ENCODE measurements around the gene COL24A1. TPM values are rescaled to one million over a fixed set of nuclear protein-coding genes. Genes with fewer than 3 reads are reported as not detected.

COL24A1 gene
- total RNA-seq, 1 experiment from 2014 or later: 0.35 TPM

DNA sequence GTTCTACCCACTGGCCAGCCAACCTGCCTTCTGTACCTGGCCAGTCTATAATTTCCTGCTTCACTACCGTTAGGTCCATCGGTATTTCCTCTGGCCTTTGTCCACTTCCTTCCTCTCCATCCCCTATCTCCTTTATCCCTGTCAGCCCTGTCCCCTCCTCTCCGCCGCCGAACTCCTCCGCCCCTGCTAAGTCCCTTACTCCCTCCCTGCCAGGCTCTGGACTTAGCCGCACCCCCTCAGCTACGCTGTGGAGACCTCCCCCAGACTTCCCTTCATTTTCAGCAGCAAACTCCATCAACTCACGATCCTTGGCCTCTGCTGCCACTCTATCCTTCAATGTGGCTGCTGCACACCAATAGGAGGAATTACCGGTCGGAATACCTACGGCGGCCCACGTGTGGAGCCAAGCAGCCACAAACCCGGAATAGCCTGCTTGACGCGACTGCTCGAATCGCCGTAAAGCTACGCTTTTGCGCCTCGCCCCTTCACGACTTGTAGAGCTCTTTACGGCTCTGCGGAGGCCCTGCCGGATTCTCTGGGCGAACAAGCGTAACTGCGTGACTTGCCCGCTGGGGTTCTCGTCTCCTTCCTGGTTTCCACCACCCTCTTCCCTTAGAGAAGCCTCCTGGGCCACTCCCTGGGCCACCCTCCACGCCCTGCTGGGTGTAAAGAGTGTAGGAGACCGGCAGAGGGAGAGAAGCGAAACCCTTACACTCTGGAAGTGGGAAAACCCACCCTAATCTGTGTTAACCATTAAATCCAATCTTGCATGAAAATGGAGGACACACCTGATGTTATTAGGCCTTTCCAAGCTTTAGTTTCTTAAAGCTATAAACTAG lies 448.4 kb downstream of the COL24A1 start, which contains the start of gene ZNHIT6:
Gene ZNHIT6 (minus strand): TSS at position 444 of the 839 bp plus-strand sequence. CDS start 149 bp downstream, at position 295.
- H2BK120ac ChIP-seq (ENCODE audit: low read depth, low read length, poor library complexity, severe bottlenecking): no peak within 1 kb of the TSS
- peak within 1 kb of the TSS; percentile 98 for H3K4me2 ChIP-seq (ENCODE audit: insufficient read depth, insufficient read length, low read length)
- H4K20me1 ChIP-seq (ENCODE audit: control insufficient read depth, insufficient read depth, insufficient read length): no peaks in the 10 kb centered on the region
- H3K56ac ChIP-seq (ENCODE audit: insufficient read length, low read depth, low read length): peak within 1 kb of the TSS; percentile 63
- H2BK20ac ChIP-seq (ENCODE audit: low read depth, low read length, poor library complexity, severe bottlenecking): no peak within 1 kb of the TSS
- peaks cover 8% of the 10 kb centered on the region for H3K23me2 ChIP-seq (ENCODE audit: insufficient read length, low read depth, low read length, poor library complexity, severe bottlenecking)
- no peaks in the 10 kb centered on the region for H3K9me3 Mint-ChIP-seq
- H2BK15ac ChIP-seq (ENCODE audit: low read depth, low read length): no peak within 1 kb of the TSS
- no CpG with 5 or more reads among the region's 35 CpGs for WGBS (ENCODE audit: extremely low coverage, insufficient read length, low lambda C conversion rate)
- peak within 1 kb of the TSS; percentile 81 for H3K14ac ChIP-seq (ENCODE audit: insufficient read depth, low read length)
- H3K79me2 ChIP-seq (ENCODE audit: insufficient read depth, low read length): peaks cover 15% of the 10 kb centered on the region; the same call in 1 of the 2 replicates
- H3K27me3 Mint-ChIP-seq (ENCODE audit: low read depth): no peaks in the 10 kb centered on the region
- H2BK5ac ChIP-seq (ENCODE audit: insufficient read length, low read length): no peak within 1 kb of the TSS
- TF ChIP-seq, protein P1, sequence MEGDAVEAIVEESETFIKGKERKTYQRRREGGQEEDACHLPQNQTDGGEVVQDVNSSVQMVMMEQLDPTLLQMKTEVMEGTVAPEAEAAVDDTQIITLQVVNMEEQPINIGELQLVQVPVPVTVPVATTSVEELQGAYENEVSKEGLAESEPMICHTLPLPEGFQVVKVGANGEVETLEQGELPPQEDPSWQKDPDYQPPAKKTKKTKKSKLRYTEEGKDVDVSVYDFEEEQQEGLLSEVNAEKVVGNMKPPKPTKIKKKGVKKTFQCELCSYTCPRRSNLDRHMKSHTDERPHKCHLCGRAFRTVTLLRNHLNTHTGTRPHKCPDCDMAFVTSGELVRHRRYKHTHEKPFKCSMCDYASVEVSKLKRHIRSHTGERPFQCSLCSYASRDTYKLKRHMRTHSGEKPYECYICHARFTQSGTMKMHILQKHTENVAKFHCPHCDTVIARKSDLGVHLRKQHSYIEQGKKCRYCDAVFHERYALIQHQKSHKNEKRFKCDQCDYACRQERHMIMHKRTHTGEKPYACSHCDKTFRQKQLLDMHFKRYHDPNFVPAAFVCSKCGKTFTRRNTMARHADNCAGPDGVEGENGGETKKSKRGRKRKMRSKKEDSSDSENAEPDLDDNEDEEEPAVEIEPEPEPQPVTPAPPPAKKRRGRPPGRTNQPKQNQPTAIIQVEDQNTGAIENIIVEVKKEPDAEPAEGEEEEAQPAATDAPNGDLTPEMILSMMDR (conservative IDR thresholded peaks at IDR 0.05): peak; percentile 56
- H3K18ac ChIP-seq (ENCODE audit: insufficient read length, low read depth, low read length): no peak within 1 kb of the TSS
- peak within 1 kb of the TSS; percentile 2 for H4K5ac ChIP-seq (ENCODE audit: insufficient read length, low read depth, low read length)
- H3T11ph ChIP-seq (ENCODE audit: low read length): no peak within 1 kb of the TSS
- no peak within 1 kb of the TSS for H3K4ac ChIP-seq (ENCODE audit: low read depth, low read length)
- no peak within 1 kb of the TSS for H2BK12ac ChIP-seq (ENCODE audit: insufficient read length, low read depth, low read length)
- no peak within 1 kb of the TSS for H3K27ac Mint-ChIP-seq
- H3K27ac ChIP-seq (ENCODE audit: insufficient read length, low read depth, low read length): peak within 1 kb of the TSS; percentile 9
- peaks cover 13 to 26% (median 25%) of the 10 kb centered on the region in 3 experiments; a peak in 6 of 7 replicates for H3K36me3 Mint-ChIP-seq (ENCODE audit: insufficient read depth in 1 of 3, low read depth in 3 of 3)
- H3K79me1 ChIP-seq (ENCODE audit: insufficient read depth, low read depth, low read length, poor library complexity, severe bottlenecking): no peaks in the 10 kb centered on the region
- no peaks in the 10 kb centered on the region for H3K27me3 ChIP-seq (ENCODE audit: insufficient read depth, low read length)
- H3K9ac ChIP-seq (ENCODE audit: extremely low read depth, insufficient read length, low read length): peak within 1 kb of the TSS; percentile 88
- H2AFZ ChIP-seq (ENCODE audit: low read length): peak within 1 kb of the TSS; percentile 65
- H3K4me1 Mint-ChIP-seq: peaks cover 2 to 4% of the 10 kb centered on the region in 2 experiments; a peak in 1 of 4 replicates
- no peak within 1 kb of the TSS for H4K8ac ChIP-seq (replicated peaks; ENCODE audit: insufficient read length, low read depth, low read length)
- H4K91ac ChIP-seq (ENCODE audit: insufficient read length, low read depth, low read length): no peak within 1 kb of the TSS
- H3K4me3 Mint-ChIP-seq: no peak within 1 kb of the TSS
- no peak within 1 kb of the TSS for H2AK5ac ChIP-seq (ENCODE audit: insufficient read length, low read length)
- peak; percentile 97 for DNase-seq
- H3K4me1 ChIP-seq (ENCODE audit: insufficient read depth, low read length): peaks cover 2% of the 10 kb centered on the region; the same call in 1 of the 2 replicates
- no peak within 1 kb of the TSS for H3K23ac ChIP-seq (ENCODE audit: insufficient read length, low read depth, low read length)
- no peaks in the 10 kb centered on the region for H3K9me3 ChIP-seq (ENCODE audit: control insufficient read depth, low read depth, low read length)
